ENCODE measurements around the gene CPLANE2. TPM values are rescaled to one million over a fixed set of nuclear protein-coding genes. Genes with fewer than 3 reads are reported as not detected.
"Not testable (repeated sequence)": the region's sequence is repeated elsewhere in the genome, so short reads cannot be mapped to it uniquely, and the experiment has no call there.

The CPLANE2 gene
- total RNA-seq, 1 experiment from 2014 or later = 4.5 TPM

DNA sequence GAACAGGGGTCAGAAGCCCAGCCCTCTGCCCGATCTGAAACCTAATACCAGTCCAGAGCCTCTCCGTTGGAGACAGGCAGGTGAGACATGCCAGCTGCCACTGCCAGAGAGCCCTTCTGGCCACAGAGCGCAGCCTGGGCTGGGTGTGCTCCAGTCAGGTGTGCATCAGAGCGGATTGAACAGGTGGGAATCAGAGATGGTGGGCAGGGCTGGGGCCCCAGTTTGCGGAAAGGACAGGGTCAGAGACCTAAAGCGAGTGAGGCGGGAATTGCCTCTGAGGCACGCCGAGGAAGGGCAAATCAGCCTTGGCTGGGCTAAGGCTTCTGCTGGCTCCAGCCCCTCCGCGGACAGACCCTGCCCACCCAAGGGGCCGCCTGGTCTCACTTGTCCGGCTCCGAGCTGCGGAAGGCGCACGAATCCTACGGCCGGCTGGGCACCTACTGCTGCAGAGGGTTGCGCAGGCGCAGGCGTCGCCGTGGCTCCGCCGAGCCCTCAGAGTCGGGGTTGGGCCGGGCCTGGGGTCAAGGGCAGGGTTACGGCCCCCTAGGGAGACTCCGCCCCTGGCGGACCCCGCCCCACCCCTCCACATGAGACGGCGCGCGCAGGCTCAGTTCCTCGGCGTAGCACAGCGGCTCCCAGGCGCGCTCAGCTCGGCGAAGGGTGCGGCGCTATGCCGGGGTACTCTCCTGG lies 10.3 kb downstream of the CPLANE2 start:
- BruUV-seq (replicated peaks) = no TSS peak
- no peak overlapping the region for H3K4me3 ChIP-seq
- POLR2A ChIA-PET (ENCODE audit: unreplicated experiment) = no interaction called here

DNA sequence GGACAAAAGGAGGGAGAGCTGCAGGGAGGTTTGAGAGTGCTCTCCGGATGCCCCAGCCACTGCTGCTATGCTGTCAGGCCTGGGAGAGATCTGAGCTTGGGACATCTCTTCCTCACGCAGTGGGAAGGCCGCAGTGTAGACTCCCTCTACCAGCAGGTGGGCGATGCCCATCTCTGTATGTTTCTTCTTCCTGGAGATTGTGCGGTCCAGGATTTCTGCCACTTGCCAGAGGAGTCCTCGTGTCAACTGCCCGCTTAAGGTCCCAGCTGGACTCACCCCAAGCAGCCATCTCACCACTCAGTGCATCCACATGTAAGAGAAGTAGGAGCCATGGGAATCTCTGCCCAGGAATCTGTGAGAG lies 10.9 kb downstream of the CPLANE2 start:
- H3K9me2 ChIP-seq (ENCODE audit: insufficient read depth) = no peaks in the 10 kb centered on the region
- no peak for TF ChIP-seq EZH2 (IDR thresholded peaks at IDR 0.05; ENCODE audit: low read depth)
- TF ChIP-seq, protein P1, sequence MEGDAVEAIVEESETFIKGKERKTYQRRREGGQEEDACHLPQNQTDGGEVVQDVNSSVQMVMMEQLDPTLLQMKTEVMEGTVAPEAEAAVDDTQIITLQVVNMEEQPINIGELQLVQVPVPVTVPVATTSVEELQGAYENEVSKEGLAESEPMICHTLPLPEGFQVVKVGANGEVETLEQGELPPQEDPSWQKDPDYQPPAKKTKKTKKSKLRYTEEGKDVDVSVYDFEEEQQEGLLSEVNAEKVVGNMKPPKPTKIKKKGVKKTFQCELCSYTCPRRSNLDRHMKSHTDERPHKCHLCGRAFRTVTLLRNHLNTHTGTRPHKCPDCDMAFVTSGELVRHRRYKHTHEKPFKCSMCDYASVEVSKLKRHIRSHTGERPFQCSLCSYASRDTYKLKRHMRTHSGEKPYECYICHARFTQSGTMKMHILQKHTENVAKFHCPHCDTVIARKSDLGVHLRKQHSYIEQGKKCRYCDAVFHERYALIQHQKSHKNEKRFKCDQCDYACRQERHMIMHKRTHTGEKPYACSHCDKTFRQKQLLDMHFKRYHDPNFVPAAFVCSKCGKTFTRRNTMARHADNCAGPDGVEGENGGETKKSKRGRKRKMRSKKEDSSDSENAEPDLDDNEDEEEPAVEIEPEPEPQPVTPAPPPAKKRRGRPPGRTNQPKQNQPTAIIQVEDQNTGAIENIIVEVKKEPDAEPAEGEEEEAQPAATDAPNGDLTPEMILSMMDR (conservative IDR thresholded peaks at IDR 0.05) = no peak
- H4K20me1 ChIP-seq (ENCODE audit: insufficient read depth) = no peaks in the 10 kb centered on the region
- no peaks in the 10 kb centered on the region for H3K36me3 ChIP-seq (ENCODE audit: low read depth)
- POLR2A ChIA-PET (ENCODE audit: unreplicated experiment) = no interaction called here
- no peaks in the 10 kb centered on the region for H3F3A ChIP-seq (ENCODE audit: insufficient read depth, low read depth)
- H2AFZ ChIP-seq = no peak overlapping the region
- no TSS peak for BruUV-seq (replicated peaks)
- no peaks in the 10 kb centered on the region for H3K9me3 ChIP-seq (ENCODE audit: insufficient read depth, low read depth)
- no peaks in the 10 kb centered on the region for H3K27me3 ChIP-seq (ENCODE audit: insufficient read depth, low read depth)
- no peak overlapping the region for H3K4me3 ChIP-seq
- intact Hi-C loops (cut with micrococcal nuclease; ENCODE audit: unreplicated experiment) = no loop called here
- H3K27ac ChIP-seq = no peak overlapping the region
- CTCF ChIA-PET = no interaction called here
- no peak for DNase-seq
- no peaks in the 10 kb centered on the region for H3K79me2 ChIP-seq (ENCODE audit: low read depth)
- no peaks in the 10 kb centered on the region for H3K4me1 ChIP-seq (replicated peaks; ENCODE audit: insufficient read depth)
- H3K4me2 ChIP-seq = no peak overlapping the region

More for the DNA sequence above, 10.3 kb downstream of the CPLANE2 start:
- no peaks in the 10 kb centered on the region for H3K36me3 ChIP-seq (ENCODE audit: low read depth)
- TF ChIP-seq, protein P1 (conservative IDR thresholded peaks at IDR 0.05) = no peak
- TF ChIP-seq EZH2 (IDR thresholded peaks at IDR 0.05; ENCODE audit: low read depth) = no peak
- no peaks in the 10 kb centered on the region for H3K9me2 ChIP-seq (ENCODE audit: insufficient read depth)
- no peaks in the 10 kb centered on the region for H3K27me3 ChIP-seq (ENCODE audit: insufficient read depth, low read depth)
- no peaks in the 10 kb centered on the region for H3F3A ChIP-seq (ENCODE audit: insufficient read depth, low read depth)
- no peaks in the 10 kb centered on the region for H3K9me3 ChIP-seq (ENCODE audit: insufficient read depth, low read depth)
- intact Hi-C loops (cut with micrococcal nuclease; ENCODE audit: unreplicated experiment) = no loop called here
- no peak overlapping the region for H3K27ac ChIP-seq
- no peaks in the 10 kb centered on the region for H3K79me2 ChIP-seq (ENCODE audit: low read depth)
- H2AFZ ChIP-seq = no peak overlapping the region
- H3K4me1 ChIP-seq (replicated peaks; ENCODE audit: insufficient read depth) = no peaks in the 10 kb centered on the region
- H4K20me1 ChIP-seq (ENCODE audit: insufficient read depth) = no peaks in the 10 kb centered on the region
- no peak overlapping the region for H3K4me2 ChIP-seq
- CTCF ChIA-PET = no interaction called here
- no peak for DNase-seq

DNA sequence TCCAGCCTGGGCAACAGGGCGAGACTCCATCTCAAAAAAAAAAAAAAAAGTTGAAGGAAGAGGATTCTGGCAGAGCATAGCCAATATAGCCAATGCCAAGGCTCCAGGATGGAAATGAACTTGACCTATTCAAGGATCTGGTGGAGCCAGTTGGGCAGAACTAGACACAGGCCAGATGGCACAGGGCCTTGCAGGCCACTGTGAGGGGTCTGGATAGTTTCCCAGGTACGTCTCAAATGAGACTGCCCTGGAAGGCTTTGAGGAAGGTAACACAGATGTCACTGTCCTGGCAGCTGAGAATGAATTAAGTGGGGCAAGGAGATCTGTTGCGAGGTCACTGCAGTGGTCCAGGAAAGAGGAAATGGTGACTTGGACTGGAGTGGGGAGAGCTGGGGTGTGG lies 12.5 kb downstream of the CPLANE2 start:
- DNase-seq = no peak
- Histone ChIP-seq H3K27ac (no peak overlapping the region), H3K36me3 (ENCODE audit: low read depth) (no peaks in the 10 kb centered on the region), H3K79me2 (ENCODE audit: low read depth) (no peaks in the 10 kb centered on the region), H3K27me3 (ENCODE audit: insufficient read depth, low read depth) (no peaks in the 10 kb centered on the region), H3K4me2 (no peak overlapping the region), H3K4me3 (no peak overlapping the region), H2AFZ (no peak overlapping the region), H3K4me1 (replicated peaks; ENCODE audit: insufficient read depth) (no peaks in the 10 kb centered on the region), H3K9me2 (ENCODE audit: insufficient read depth) (no peaks in the 10 kb centered on the region), H3K9me3 (ENCODE audit: insufficient read depth, low read depth) (no peaks in the 10 kb centered on the region), H4K20me1 (ENCODE audit: insufficient read depth) (no peaks in the 10 kb centered on the region), H3F3A (ENCODE audit: insufficient read depth, low read depth) (no peaks in the 10 kb centered on the region)
- intact Hi-C loops (cut with micrococcal nuclease; ENCODE audit: unreplicated experiment) = no loop called here
- TF ChIP-seq EZH2 (IDR thresholded peaks at IDR 0.05; ENCODE audit: low read depth) = no peak
- TF ChIP-seq, protein P1 (conservative IDR thresholded peaks at IDR 0.05) = no peak
- no TSS peak for BruUV-seq (replicated peaks)
- ChIA-PET POLR2A (ENCODE audit: unreplicated experiment) (no interaction called here), CTCF (no interaction called here)

DNA sequence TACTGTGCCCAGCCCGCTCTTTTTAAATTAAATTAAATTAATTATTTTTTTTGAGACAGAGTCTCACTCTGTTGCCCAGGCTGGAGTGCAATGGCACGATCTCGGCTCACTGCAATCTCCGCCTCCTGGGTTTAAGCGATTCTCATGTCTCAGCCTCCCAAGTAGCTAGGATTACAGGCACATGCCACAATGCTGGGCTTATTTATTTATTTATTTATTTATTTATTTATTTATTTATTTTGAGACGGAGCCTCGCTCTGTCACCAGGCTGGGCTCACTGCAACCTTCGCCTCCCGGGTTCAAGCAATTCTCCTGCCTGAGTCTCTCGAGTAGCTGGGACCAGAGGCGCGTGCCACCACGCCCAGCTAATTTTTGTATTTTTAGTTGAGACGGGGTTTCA lies 14.3 kb downstream of the CPLANE2 start:
- H3K4me1 ChIP-seq (replicated peaks; ENCODE audit: insufficient read depth); H4K20me1 ChIP-seq (ENCODE audit: insufficient read depth); H3K4me3 ChIP-seq; H3K36me3 ChIP-seq (ENCODE audit: low read depth); H3K9me2 ChIP-seq (ENCODE audit: insufficient read depth); H3K4me2 ChIP-seq; CTCF ChIA-PET; H2AFZ ChIP-seq; H3F3A ChIP-seq (ENCODE audit: insufficient read depth, low read depth); H3K27me3 ChIP-seq (ENCODE audit: insufficient read depth, low read depth); BruUV-seq (replicated peaks); POLR2A ChIA-PET (ENCODE audit: unreplicated experiment); DNase-seq; H3K79me2 ChIP-seq (ENCODE audit: low read depth); intact Hi-C loops (cut with micrococcal nuclease; ENCODE audit: unreplicated experiment); H3K27ac ChIP-seq; H3K9me3 ChIP-seq (ENCODE audit: insufficient read depth, low read depth): not testable (repeated sequence)
